ENCODE results near the gene LDLRAD4. TPM values are rescaled to one million over a fixed set of nuclear protein-coding genes. Genes with fewer than 3 reads are reported as not detected.

The LDLRAD4 gene
- total RNA-seq, 1 experiment from 2014 or later: 3.6 TPM

DNA sequence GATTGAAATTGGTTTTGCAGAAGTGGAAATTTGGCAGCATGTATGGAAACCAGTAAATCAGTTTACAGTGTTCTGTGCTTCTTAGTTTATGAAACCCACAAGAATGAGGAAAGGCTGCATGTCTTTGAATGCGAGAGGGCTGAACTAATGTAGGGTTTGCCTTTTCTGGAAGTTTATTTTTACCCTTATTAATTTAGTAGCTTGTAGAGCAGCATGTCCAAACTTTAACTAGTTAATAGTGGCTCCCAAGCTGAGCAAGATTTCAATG lies 50.4 kb downstream of the LDLRAD4 start:
- ChIA-PET CTCF (no interaction called here), POLR2A (ENCODE audit: low non-redundant PET) (no interaction called here)
- Histone ChIP-seq H3K27ac (ENCODE audit: low read depth, low read length, poor library complexity, severe bottlenecking) (no peak overlapping the region), H3K4me3 (ENCODE audit: low read depth, low read length, poor library complexity, severe bottlenecking) (no peak overlapping the region), H3K4me1 (ENCODE audit: insufficient read depth, low read length, poor library complexity, severe bottlenecking) (no peaks in the 10 kb centered on the region), H3K9me3 (ENCODE audit: low read depth, low read length, poor library complexity, severe bottlenecking) (no peaks in the 10 kb centered on the region), H3K27me3 (replicated peaks; ENCODE audit: insufficient read depth, low read depth, low read length, poor library complexity) (peaks cover 29% of the 10 kb centered on the region), H3K36me3 (ENCODE audit: insufficient read depth, low read length, poor library complexity, severe bottlenecking) (no peaks in the 10 kb centered on the region)
- no peak for DNase-seq (ENCODE audit: low spot score)
- TF ChIP-seq, protein P1, sequence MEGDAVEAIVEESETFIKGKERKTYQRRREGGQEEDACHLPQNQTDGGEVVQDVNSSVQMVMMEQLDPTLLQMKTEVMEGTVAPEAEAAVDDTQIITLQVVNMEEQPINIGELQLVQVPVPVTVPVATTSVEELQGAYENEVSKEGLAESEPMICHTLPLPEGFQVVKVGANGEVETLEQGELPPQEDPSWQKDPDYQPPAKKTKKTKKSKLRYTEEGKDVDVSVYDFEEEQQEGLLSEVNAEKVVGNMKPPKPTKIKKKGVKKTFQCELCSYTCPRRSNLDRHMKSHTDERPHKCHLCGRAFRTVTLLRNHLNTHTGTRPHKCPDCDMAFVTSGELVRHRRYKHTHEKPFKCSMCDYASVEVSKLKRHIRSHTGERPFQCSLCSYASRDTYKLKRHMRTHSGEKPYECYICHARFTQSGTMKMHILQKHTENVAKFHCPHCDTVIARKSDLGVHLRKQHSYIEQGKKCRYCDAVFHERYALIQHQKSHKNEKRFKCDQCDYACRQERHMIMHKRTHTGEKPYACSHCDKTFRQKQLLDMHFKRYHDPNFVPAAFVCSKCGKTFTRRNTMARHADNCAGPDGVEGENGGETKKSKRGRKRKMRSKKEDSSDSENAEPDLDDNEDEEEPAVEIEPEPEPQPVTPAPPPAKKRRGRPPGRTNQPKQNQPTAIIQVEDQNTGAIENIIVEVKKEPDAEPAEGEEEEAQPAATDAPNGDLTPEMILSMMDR (conservative IDR thresholded peaks at IDR 0.05; ENCODE audit: low read depth, low read length): no peak
- intact Hi-C loops (cut with micrococcal nuclease; ENCODE audit: unreplicated experiment): no loop called here
- BruUV-seq (replicated peaks): no TSS peak

DNA sequence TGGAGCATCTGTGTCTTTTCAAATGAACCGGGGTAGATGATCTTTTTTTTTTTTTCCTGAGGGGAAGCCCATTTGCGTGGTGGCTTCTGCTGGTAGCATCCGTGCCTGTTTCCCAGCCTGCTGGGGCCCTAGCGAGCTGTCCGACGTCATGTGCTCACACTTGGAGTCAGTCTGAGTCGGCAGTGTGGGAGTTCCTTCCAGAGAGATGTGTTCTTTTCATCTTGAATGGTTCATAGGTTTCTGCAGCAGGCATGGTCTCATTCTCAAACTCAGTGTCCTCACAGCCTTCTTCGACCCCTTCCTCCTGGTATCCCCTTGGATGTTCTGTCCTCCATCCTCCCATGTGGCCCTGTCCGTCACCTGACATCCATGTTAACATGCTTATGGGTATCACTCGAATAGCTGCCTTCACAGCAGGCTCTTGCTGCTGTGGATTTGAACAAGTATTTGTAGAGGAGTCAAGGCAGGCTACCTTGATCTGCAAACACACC lies 51.0 kb downstream of the LDLRAD4 start:
- TF ChIP-seq EZH2 (IDR thresholded peaks at IDR 0.05; ENCODE audit: borderline replicate concordance, low read depth, low read length, poor library complexity, severe bottlenecking): no peak
- TF ChIP-seq, protein P1 (conservative IDR thresholded peaks at IDR 0.05; ENCODE audit: low read depth, low read length): no peak
- H3K36me3 ChIP-seq (ENCODE audit: insufficient read depth, low read length, poor library complexity, severe bottlenecking): no peaks in the 10 kb centered on the region
- CTCF ChIA-PET: no interaction called here
- DNase-seq (ENCODE audit: low spot score): no peak
- no TSS peak for BruUV-seq (replicated peaks)
- no peak overlapping the region for H3K27ac ChIP-seq (ENCODE audit: low read depth, low read length, poor library complexity, severe bottlenecking)
- H3K4me3 ChIP-seq (ENCODE audit: low read depth, low read length, poor library complexity, severe bottlenecking): no peak overlapping the region
- intact Hi-C loops (cut with micrococcal nuclease; ENCODE audit: unreplicated experiment): no loop called here
- no peaks in the 10 kb centered on the region for H3K4me1 ChIP-seq (ENCODE audit: insufficient read depth, low read length, poor library complexity, severe bottlenecking)
- no peaks in the 10 kb centered on the region for H3K9me3 ChIP-seq (ENCODE audit: low read depth, low read length, poor library complexity, severe bottlenecking)
- POLR2A ChIA-PET (ENCODE audit: low non-redundant PET): no interaction called here
- H3K27me3 ChIP-seq (replicated peaks; ENCODE audit: insufficient read depth, low read depth, low read length, poor library complexity): peaks cover 29% of the 10 kb centered on the region

DNA sequence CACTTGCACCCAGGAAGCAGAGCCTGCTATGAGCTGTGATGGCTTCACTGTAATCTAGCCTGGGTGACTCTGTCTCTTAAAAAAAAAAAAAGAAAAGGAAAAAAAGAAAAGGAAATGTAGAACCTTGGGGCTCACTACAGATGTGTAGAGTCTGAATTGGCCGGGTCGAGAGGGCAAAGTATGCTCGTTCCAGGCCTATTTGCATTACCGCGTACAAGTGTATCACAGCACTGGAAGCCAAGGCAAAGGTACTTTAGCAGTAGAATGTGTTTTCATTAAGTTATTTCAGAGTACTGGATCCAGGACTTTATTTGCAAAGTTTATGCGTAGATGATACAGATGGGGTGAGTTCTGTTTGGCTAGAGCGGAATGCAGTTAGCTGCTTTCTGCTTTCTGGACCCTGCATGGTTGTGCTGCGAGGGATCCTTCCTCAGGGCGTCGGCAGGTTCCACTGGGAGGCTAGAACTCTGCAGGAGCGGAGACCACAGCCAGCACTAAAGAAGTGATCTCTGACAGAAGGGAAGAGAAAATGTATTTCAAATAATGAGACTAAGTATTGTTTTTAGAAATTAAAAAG lies 51.8 kb downstream of the LDLRAD4 start:
- BruUV-seq (replicated peaks): no TSS peak
- peaks cover 29% of the 10 kb centered on the region for H3K27me3 ChIP-seq (replicated peaks; ENCODE audit: insufficient read depth, low read depth, low read length, poor library complexity)
- H3K4me3 ChIP-seq (ENCODE audit: low read depth, low read length, poor library complexity, severe bottlenecking): no peak overlapping the region
- ChIA-PET POLR2A (ENCODE audit: low non-redundant PET) (no interaction called here), CTCF (no interaction called here)
- intact Hi-C loops (cut with micrococcal nuclease; ENCODE audit: unreplicated experiment): no loop called here
- H3K9me3 ChIP-seq (ENCODE audit: low read depth, low read length, poor library complexity, severe bottlenecking): no peaks in the 10 kb centered on the region
- DNase-seq (ENCODE audit: low spot score): no peak
- no peaks in the 10 kb centered on the region for H3K36me3 ChIP-seq (ENCODE audit: insufficient read depth, low read length, poor library complexity, severe bottlenecking)
- no peak overlapping the region for H3K27ac ChIP-seq (ENCODE audit: low read depth, low read length, poor library complexity, severe bottlenecking)
- H3K4me1 ChIP-seq (ENCODE audit: insufficient read depth, low read length, poor library complexity, severe bottlenecking): no peaks in the 10 kb centered on the region
- no peak for TF ChIP-seq EZH2 (IDR thresholded peaks at IDR 0.05; ENCODE audit: borderline replicate concordance, low read depth, low read length, poor library complexity, severe bottlenecking)
- TF ChIP-seq, protein P1 (conservative IDR thresholded peaks at IDR 0.05; ENCODE audit: low read depth, low read length): no peak

Data from A673 (cell line).